ENCODE data around the gene SCFD2. TPM values are rescaled to one million over a fixed set of nuclear protein-coding genes. Genes with fewer than 3 reads are reported as not detected.
"Not testable (repeated sequence)": the region's sequence is repeated elsewhere in the genome, so short reads cannot be mapped to it uniquely, and the experiment has no call there.

The SCFD2 gene
- total RNA-seq, 3 donors from 2014 or later = 22.8 to 33.8 (median 25.0) TPM

DNA sequence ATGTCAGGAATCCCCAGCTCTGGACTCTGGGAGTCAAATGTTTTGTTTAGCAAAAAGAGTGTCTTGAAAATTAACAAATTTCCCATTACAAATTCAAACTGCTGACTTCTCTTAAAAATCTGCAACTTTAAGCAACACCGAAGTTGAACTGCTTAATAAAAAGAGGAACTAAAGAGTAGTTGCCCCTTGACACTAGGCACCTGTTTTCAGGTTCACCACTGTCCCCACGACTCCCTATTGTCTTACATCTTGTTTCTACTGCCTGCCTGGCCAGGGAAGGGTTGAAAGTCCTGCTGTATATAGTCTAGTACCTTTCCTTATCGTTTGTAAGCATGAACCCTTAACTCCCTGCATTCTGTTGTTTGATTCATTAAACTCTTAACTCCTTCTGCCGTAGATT is 173.9 kb downstream of the SCFD2 start:
- Histone ChIP-seq H3K9me3 (no peaks in the 10 kb centered on the region), H3K4me1 (no peaks in the 10 kb centered on the region), H3K4me3 (no peak overlapping the region), H3K27ac (no peak overlapping the region), H3K36me3 (no peaks in the 10 kb centered on the region), H3K27me3 (no peaks in the 10 kb centered on the region)
- DNase-seq (ENCODE audit: low spot score in 2 of 2) = no peak
- TF ChIP-seq POLR2AphosphoS5 (IDR thresholded peaks at IDR 0.05) = no peak
- TF ChIP-seq POLR2A (IDR thresholded peaks at IDR 0.05) = no peak
- TF ChIP-seq, protein P1, sequence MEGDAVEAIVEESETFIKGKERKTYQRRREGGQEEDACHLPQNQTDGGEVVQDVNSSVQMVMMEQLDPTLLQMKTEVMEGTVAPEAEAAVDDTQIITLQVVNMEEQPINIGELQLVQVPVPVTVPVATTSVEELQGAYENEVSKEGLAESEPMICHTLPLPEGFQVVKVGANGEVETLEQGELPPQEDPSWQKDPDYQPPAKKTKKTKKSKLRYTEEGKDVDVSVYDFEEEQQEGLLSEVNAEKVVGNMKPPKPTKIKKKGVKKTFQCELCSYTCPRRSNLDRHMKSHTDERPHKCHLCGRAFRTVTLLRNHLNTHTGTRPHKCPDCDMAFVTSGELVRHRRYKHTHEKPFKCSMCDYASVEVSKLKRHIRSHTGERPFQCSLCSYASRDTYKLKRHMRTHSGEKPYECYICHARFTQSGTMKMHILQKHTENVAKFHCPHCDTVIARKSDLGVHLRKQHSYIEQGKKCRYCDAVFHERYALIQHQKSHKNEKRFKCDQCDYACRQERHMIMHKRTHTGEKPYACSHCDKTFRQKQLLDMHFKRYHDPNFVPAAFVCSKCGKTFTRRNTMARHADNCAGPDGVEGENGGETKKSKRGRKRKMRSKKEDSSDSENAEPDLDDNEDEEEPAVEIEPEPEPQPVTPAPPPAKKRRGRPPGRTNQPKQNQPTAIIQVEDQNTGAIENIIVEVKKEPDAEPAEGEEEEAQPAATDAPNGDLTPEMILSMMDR (IDR thresholded peaks at IDR 0.05) = no peak
- intact Hi-C loops (cut with DNase I; ENCODE audit: low total_unique reads) = no loop called here

DNA sequence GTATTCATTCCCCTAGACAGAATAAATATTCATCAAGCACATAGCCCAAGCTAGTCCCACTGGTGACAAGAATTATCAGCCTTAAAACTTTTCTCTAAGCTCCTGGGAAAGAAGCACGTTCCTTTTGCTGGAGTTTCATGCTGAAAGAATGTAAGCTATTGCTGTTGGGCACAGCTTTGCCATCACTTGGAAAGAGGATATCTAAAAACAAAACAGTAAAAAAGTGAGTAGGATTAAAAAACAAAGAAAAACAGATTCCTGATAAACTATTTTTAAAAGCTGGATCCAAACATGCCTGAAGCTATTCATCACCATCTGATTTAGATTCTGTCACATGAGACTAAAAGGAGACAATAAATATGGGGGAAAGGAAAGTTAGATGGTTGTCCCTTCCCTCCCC is 176.8 kb downstream of the SCFD2 start:
- TF ChIP-seq POLR2A (IDR thresholded peaks at IDR 0.05) (no peak), POLR2AphosphoS5 (IDR thresholded peaks at IDR 0.05) (no peak)
- TF ChIP-seq, protein P1 (IDR thresholded peaks at IDR 0.05) = no peak
- Histone ChIP-seq H3K36me3 (no peaks in the 10 kb centered on the region), H3K4me1 (no peaks in the 10 kb centered on the region), H3K27me3 (no peaks in the 10 kb centered on the region), H3K4me3 (no peak overlapping the region), H3K9me3 (no peaks in the 10 kb centered on the region), H3K27ac (no peak overlapping the region)
- intact Hi-C loops (cut with DNase I; ENCODE audit: low total_unique reads) = no loop called here
- DNase-seq (ENCODE audit: low spot score in 2 of 2) = no peak

DNA sequence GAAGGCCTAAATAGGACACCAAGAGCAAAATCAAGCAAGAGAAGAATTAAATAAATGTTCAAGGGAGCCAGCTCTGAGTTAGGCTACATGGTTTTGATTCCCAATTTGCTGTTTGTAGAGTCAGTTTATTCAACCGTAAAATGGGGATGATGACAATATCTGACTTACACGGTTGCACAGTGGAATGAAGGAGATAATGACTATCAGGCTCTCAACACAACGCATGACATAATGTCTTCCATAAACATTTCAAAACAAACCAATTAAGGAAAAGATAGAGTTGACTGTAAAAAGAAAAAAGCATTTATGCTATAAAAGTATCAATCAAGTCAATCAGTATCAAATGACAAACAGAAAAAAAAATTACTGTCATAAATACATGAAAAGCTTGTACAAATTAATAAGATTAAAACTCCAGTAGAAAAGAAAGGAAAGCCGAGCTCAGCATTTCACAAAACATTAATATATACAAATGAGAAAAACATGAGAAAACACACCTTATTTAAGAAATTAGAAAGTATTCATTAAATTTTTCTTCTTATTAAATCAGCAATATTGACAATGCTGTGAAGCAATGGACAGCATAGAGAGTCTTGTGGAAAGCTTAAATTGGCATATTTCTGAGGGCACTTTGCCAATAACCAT is 179.0 kb downstream of the SCFD2 start:
- TF ChIP-seq, protein P1 (IDR thresholded peaks at IDR 0.05) = no peak
- no peak for TF ChIP-seq POLR2A (IDR thresholded peaks at IDR 0.05)
- TF ChIP-seq POLR2AphosphoS5 (IDR thresholded peaks at IDR 0.05) = no peak
- Histone ChIP-seq H3K27ac (no peak overlapping the region), H3K27me3 (no peaks in the 10 kb centered on the region), H3K9me3 (no peaks in the 10 kb centered on the region), H3K4me1 (no peaks in the 10 kb centered on the region), H3K4me3 (no peak overlapping the region), H3K36me3 (no peaks in the 10 kb centered on the region)
- DNase-seq (ENCODE audit: low spot score in 2 of 2) = no peak
- intact Hi-C loops (cut with DNase I; ENCODE audit: low total_unique reads) = no loop called here

DNA sequence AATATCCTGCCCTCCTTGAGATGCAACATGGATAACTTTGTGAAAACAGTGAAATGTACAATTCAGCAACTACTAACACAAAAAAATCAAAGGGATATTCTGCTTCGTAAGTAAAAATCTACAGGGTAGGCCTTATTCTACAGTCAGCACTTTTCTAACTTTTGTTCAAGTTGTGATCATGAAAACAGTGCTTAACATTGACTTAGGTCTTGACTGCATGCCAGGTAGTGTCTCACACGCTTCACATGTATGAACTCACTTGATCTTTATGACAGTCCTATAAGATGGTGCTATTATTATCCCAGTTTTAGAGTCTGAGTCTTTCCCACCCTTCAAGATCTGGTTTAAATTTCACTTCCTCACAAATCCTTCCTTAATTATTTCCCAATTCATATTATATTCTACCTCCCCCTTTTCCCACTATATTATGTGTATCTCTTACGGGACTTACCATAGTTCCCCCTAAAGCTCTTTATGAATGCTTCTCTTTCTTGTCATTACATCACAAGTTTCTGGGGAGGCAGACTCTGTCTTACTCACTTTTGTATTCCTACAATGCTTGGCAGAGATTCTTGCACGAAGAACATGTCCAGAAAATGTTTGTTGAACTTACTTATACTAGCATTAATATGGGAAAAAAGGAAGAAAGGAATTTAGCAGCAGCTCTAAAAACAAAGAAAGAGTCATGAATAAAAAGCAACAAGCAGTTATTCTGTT is 179.8 kb downstream of the SCFD2 start:
- intact Hi-C loops (cut with DNase I; ENCODE audit: low total_unique reads) = no loop called here
- Histone ChIP-seq H3K27me3 (no peaks in the 10 kb centered on the region), H3K4me1 (no peaks in the 10 kb centered on the region), H3K4me3 (no peak overlapping the region), H3K27ac (no peak overlapping the region), H3K9me3 (no peaks in the 10 kb centered on the region), H3K36me3 (no peaks in the 10 kb centered on the region)
- no peak for DNase-seq (ENCODE audit: low spot score in 2 of 2)
- TF ChIP-seq, protein P1 (IDR thresholded peaks at IDR 0.05) = no peak
- TF ChIP-seq POLR2A (IDR thresholded peaks at IDR 0.05) = no peak
- TF ChIP-seq POLR2AphosphoS5 (IDR thresholded peaks at IDR 0.05) = no peak

DNA sequence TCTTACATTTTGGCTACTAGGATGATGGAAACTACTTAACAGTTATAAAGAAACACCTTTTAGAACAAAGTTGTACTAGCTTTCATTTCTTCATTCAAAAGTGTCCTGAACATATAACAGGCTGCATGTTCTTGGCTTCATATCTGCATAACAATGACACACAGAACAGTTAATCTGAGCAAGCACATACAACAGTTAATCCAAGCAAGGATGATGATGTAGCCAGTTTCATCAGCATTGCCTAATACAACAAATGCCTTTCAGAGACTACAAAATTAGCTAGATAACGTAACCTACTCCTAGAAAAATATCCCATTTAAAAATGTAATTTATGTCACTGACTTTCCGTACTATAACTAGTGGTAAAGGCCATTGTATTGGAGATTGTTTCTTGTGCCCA is 182.1 kb downstream of the SCFD2 start:
- H3K9me3 ChIP-seq = no peaks in the 10 kb centered on the region
- intact Hi-C loops (cut with DNase I; ENCODE audit: low total_unique reads) = no loop called here

DNA sequence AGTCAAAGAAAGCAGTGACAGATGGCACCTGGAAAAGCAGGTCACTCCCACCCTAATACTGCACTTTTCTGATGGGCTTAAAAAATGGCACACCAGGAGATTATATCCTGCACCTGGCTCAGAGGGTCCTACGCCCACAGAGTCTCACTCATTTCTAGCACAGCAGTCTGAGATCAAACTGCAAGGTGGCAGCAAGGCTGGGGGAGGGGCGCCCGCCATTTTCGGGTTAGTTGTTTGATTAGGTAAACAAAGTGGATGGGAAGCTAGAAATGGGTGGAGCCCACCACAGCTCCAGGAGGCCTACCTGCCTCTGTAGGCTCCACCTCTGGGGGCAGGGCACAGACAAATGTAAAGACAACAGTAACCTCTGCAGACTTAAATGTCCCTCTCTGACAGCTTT is 188.1 kb downstream of the SCFD2 start:
- H3K9me3 ChIP-seq; intact Hi-C loops (cut with DNase I; ENCODE audit: low total_unique reads); H3K4me1 ChIP-seq; H3K27ac ChIP-seq; H3K4me3 ChIP-seq; DNase-seq (ENCODE audit: low spot score in 2 of 2); H3K27me3 ChIP-seq; H3K36me3 ChIP-seq: not testable (repeated sequence)

More for the DNA sequence above, 182.1 kb downstream of the SCFD2 start:
- Histone ChIP-seq H3K4me3 (no peak overlapping the region), H3K36me3 (no peaks in the 10 kb centered on the region), H3K27ac (no peak overlapping the region), H3K27me3 (no peaks in the 10 kb centered on the region), H3K4me1 (no peaks in the 10 kb centered on the region)
- TF ChIP-seq, protein P1 (IDR thresholded peaks at IDR 0.05) = no peak
- TF ChIP-seq POLR2AphosphoS5 (IDR thresholded peaks at IDR 0.05) = no peak
- no peak for TF ChIP-seq POLR2A (IDR thresholded peaks at IDR 0.05)
- DNase-seq (ENCODE audit: low spot score in 2 of 2) = no peak
